LNCaP clone FGC (cell line): ENCODE data around the gene GNAO1.

Experiments
- DNase-seq: peaks from one replicate; pipeline ENCODE4 v3.0.0-alpha.2; 2011; ENCODE audit warnings: low read depth
- H3K4me3 ChIP-seq: 2 replicates; pipeline ENCODE4 v1.5.1; 2011; ENCODE audit warnings: mild to moderate bottlenecking, low read depth, low read length, control low read depth
- CTCF ChIP-seq: IDR thresholded peaks from 2 replicates; pipeline ENCODE4 v1.5.1; 2012; ENCODE audit warnings: mild to moderate bottlenecking; ENCODE audit not compliant: control insufficient read depth, insufficient read depth; ENCODE audit errors: extremely low read depth

The GNAO1 gene

GRCh38 chr16:56399486-56399885 lies 208.2 kb downstream of the GNAO1 start:
- H3K4me3 ChIP-seq, result no peak overlapping the region
- TF ChIP-seq CTCF, result no peak
- DNase-seq, result no peak

- no peak for DNase-seq
- no peak for TF ChIP-seq CTCF
- H3K4me3 ChIP-seq, result no peak overlapping the region
These were observed 209.2 kb downstream of the GNAO1 start for GRCh38 chr16:56400458-56400857.

- TF ChIP-seq CTCF, result no peak
- no peak overlapping the region for H3K4me3 ChIP-seq
- no peak for DNase-seq
These were observed 210.2 kb downstream of the GNAO1 start for GRCh38 chr16:56401482-56401881.

GRCh38 chr16:56405977-56406672 lies 214.8 kb downstream of the GNAO1 start:
- H3K4me3 ChIP-seq, result no peak overlapping the region
- TF ChIP-seq CTCF, result no peak
- no peak for DNase-seq
